RWPE2 (cell line): Measurements from ENCODE around the gene CYP2C18.
"Not testable (repeated sequence)": the region's sequence is repeated elsewhere in the genome, so short reads cannot be mapped to it uniquely, and the experiment has no call there.

ENCODE experiments used
- ATAC-seq: fragments of 200-7000 bp; cut with Tn5 transposase; 3 replicates; pipeline ENCODE4 v1.9.1; 2021; ENCODE audit warnings: low read depth
- DNase-seq: peaks from one replicate; pipeline ENCODE4 v3.0.0-alpha.2; 2020; ENCODE audit warnings: low spot score
- H3K27ac ChIP-seq: fragments of 450-650 bp; 2 replicates; pipeline ENCODE4 v1.5.1; 2017; ENCODE audit warnings: mild to moderate bottlenecking; ENCODE audit not compliant: poor library complexity, severe bottlenecking
- H3K27me3 ChIP-seq: fragments of 250-450 bp; sonication (Bioruptor Pico); 2 replicates; pipeline ENCODE4 v1.5.1; 2021; ENCODE audit warnings: mild to moderate bottlenecking, moderate library complexity; ENCODE audit not compliant: insufficient read depth, poor library complexity, severe bottlenecking
- H3K36me3 ChIP-seq: fragments of 250-450 bp; sonication (Bioruptor Pico); 2 replicates; pipeline ENCODE4 v1.5.1; 2020; ENCODE audit warnings: low read depth, mild to moderate bottlenecking, moderate library complexity
- H3K4me1 ChIP-seq: fragments of 250-450 bp; sonication (Bioruptor Pico); 2 replicates; pipeline ENCODE4 v1.5.1; 2021; ENCODE audit warnings: mild to moderate bottlenecking, moderate library complexity; ENCODE audit not compliant: insufficient read depth, poor library complexity, severe bottlenecking
- H3K4me3 ChIP-seq: fragments of 250-450 bp; sonication (Bioruptor Pico); 2 replicates; pipeline ENCODE4 v1.5.1; 2021; ENCODE audit warnings: mild to moderate bottlenecking, moderate library complexity; ENCODE audit not compliant: severe bottlenecking
- H3K9me3 ChIP-seq: fragments of 250-450 bp; sonication (Bioruptor Pico); 2 replicates; pipeline ENCODE4 v1.5.1; 2021; ENCODE audit warnings: mild to moderate bottlenecking, moderate library complexity; ENCODE audit not compliant: severe bottlenecking
- CTCF ChIP-seq: fragments of 450-650 bp; IDR thresholded peaks from one replicate; pipeline ENCODE4 v1.5.1; 2017; ENCODE audit warnings: mild to moderate bottlenecking, moderate library complexity; ENCODE audit not compliant: poor library complexity, severe bottlenecking

The CYP2C18 gene

GRCh38 chr10:94683214-94684054 lies at the start of gene CYP2C18:
TSS of gene CYP2C18 (plus strand) at chr10:94683729. CDS start at chr10:94683820, 91 bp downstream.
- ATAC-seq (no peak), DNase-seq (no peak)
- TF ChIP-seq CTCF = no peak
- Histone ChIP-seq H3K4me1 (peaks cover 2% of the 10 kb centered on the region), H3K36me3 (no peaks in the 10 kb centered on the region), H3K9me3 (no peaks in the 10 kb centered on the region), H3K27me3 (no peaks in the 10 kb centered on the region), H3K4me3 (no peak within 1 kb of the TSS), H3K27ac (no peak within 1 kb of the TSS)

GRCh38 chr10:94638097-94638496 lies 45.4 kb upstream of the CYP2C18 start:
- not testable (repeated sequence) for H3K4me1 ChIP-seq, H3K4me3 ChIP-seq, ATAC-seq, DNase-seq, H3K36me3 ChIP-seq, H3K27ac ChIP-seq, H3K9me3 ChIP-seq, H3K27me3 ChIP-seq

GRCh38 chr10:94639902-94640301 lies 43.6 kb upstream of the CYP2C18 start:
- DNase-seq = no peak
- no peak for ATAC-seq

GRCh38 chr10:94640562-94640961 lies 43.0 kb upstream of the CYP2C18 start:
- H3K9me3 ChIP-seq = peaks cover 2% of the 10 kb centered on the region
- no peak for TF ChIP-seq CTCF
- DNase-seq = no peak
- no peaks in the 10 kb centered on the region for H3K27me3 ChIP-seq
- H3K4me3 ChIP-seq = no peak overlapping the region
- ATAC-seq = no peak
- no peak overlapping the region for H3K27ac ChIP-seq
- H3K36me3 ChIP-seq = no peaks in the 10 kb centered on the region
- H3K4me1 ChIP-seq = no peaks in the 10 kb centered on the region

More at GRCh38 chr10:94639902-94640301, 43.6 kb upstream of the CYP2C18 start:
- no peak overlapping the region for H3K4me3 ChIP-seq
- H3K9me3 ChIP-seq = peaks cover 2% of the 10 kb centered on the region
- no peaks in the 10 kb centered on the region for H3K27me3 ChIP-seq
- no peak overlapping the region for H3K27ac ChIP-seq
- H3K4me1 ChIP-seq = no peaks in the 10 kb centered on the region
- TF ChIP-seq CTCF = no peak
- H3K36me3 ChIP-seq = no peaks in the 10 kb centered on the region

- DNase-seq (no peak), ATAC-seq (no peak)
- H3K27me3 ChIP-seq = no peaks in the 10 kb centered on the region
- TF ChIP-seq CTCF = no peak
- H3K9me3 ChIP-seq = peaks cover 2% of the 10 kb centered on the region
- no peaks in the 10 kb centered on the region for H3K4me1 ChIP-seq
- H3K36me3 ChIP-seq = no peaks in the 10 kb centered on the region
- no peak overlapping the region for H3K4me3 ChIP-seq
- no peak overlapping the region for H3K27ac ChIP-seq
Measured at GRCh38 chr10:94641480-94641879, 42.0 kb upstream of the CYP2C18 start.
